Measurements from ENCODE around the gene CHCHD6. TPM values are rescaled to one million over a fixed set of nuclear protein-coding genes. Genes with fewer than 3 reads are reported as not detected.

Gene CHCHD6
- polyA plus RNA-seq, 1 donor from 2014 or later = 102 TPM

DNA sequence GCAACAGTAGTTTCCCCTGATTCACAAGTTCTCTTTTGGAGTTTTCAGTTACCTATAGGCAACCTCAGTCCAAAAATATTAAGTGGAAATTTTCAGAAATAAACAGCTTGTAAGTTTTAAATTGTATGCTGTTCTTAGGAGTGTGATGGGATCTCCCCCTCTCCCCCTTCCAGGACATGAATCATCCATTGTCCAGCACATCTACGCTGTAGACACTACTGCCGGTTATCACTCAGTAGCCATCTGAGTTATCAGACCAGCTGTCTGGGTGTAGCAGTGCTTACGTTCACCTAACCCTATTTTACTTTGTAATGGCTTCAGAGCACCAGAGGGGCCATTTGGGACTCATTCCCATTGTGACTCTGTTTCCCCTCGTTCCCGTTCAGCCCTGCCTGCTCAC, 182.2 kb downstream of the CHCHD6 start:
- H3F3A ChIP-seq (ENCODE audit: insufficient read depth, low read length, poor library complexity, severe bottlenecking) = no peaks in the 10 kb centered on the region
- no peak overlapping the region for H2AFZ ChIP-seq (ENCODE audit: low read depth, low read length)
- H4K20me1 ChIP-seq (ENCODE audit: insufficient read depth) = no peaks in the 10 kb centered on the region
- H3K36me3 ChIP-seq (ENCODE audit: insufficient read depth, low read length) = no peaks in the 10 kb centered on the region
- TF ChIP-seq POLR2AphosphoS5 (IDR thresholded peaks at IDR 0.05) (no peak), SMC3 (conservative IDR thresholded peaks at IDR 0.05; ENCODE audit: poor library complexity) (no peak), MXI1 (conservative IDR thresholded peaks at IDR 0.05; ENCODE audit: poor library complexity, severe bottlenecking) (no peak), EZH2 (IDR thresholded peaks at IDR 0.05; ENCODE audit: borderline replicate concordance, insufficient read depth, low read length, poor library complexity, severe bottlenecking) (no peak), RAD21 (conservative IDR thresholded peaks at IDR 0.05) (no peak), EP300 (conservative IDR thresholded peaks at IDR 0.05; ENCODE audit: poor library complexity, severe bottlenecking) (no peak), TAF1 (IDR thresholded peaks at IDR 0.05; ENCODE audit: low read depth) (no peak)
- TF ChIP-seq, protein P1, sequence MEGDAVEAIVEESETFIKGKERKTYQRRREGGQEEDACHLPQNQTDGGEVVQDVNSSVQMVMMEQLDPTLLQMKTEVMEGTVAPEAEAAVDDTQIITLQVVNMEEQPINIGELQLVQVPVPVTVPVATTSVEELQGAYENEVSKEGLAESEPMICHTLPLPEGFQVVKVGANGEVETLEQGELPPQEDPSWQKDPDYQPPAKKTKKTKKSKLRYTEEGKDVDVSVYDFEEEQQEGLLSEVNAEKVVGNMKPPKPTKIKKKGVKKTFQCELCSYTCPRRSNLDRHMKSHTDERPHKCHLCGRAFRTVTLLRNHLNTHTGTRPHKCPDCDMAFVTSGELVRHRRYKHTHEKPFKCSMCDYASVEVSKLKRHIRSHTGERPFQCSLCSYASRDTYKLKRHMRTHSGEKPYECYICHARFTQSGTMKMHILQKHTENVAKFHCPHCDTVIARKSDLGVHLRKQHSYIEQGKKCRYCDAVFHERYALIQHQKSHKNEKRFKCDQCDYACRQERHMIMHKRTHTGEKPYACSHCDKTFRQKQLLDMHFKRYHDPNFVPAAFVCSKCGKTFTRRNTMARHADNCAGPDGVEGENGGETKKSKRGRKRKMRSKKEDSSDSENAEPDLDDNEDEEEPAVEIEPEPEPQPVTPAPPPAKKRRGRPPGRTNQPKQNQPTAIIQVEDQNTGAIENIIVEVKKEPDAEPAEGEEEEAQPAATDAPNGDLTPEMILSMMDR (IDR thresholded peaks at IDR 0.05; ENCODE audit: poor library complexity, severe bottlenecking) = no peak
- TF ChIP-seq, protein P2, sequence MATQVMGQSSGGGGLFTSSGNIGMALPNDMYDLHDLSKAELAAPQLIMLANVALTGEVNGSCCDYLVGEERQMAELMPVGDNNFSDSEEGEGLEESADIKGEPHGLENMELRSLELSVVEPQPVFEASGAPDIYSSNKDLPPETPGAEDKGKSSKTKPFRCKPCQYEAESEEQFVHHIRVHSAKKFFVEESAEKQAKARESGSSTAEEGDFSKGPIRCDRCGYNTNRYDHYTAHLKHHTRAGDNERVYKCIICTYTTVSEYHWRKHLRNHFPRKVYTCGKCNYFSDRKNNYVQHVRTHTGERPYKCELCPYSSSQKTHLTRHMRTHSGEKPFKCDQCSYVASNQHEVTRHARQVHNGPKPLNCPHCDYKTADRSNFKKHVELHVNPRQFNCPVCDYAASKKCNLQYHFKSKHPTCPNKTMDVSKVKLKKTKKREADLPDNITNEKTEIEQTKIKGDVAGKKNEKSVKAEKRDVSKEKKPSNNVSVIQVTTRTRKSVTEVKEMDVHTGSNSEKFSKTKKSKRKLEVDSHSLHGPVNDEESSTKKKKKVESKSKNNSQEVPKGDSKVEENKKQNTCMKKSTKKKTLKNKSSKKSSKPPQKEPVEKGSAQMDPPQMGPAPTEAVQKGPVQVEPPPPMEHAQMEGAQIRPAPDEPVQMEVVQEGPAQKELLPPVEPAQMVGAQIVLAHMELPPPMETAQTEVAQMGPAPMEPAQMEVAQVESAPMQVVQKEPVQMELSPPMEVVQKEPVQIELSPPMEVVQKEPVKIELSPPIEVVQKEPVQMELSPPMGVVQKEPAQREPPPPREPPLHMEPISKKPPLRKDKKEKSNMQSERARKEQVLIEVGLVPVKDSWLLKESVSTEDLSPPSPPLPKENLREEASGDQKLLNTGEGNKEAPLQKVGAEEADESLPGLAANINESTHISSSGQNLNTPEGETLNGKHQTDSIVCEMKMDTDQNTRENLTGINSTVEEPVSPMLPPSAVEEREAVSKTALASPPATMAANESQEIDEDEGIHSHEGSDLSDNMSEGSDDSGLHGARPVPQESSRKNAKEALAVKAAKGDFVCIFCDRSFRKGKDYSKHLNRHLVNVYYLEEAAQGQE (IDR thresholded peaks at IDR 0.05; ENCODE audit: borderline replicate concordance) = no peak
- no peaks in the 10 kb centered on the region for H3K9me3 ChIP-seq (ENCODE audit: low read length)
- H3K9me2 ChIP-seq (ENCODE audit: insufficient read depth, low read length) = no peaks in the 10 kb centered on the region
- H3K79me2 ChIP-seq (replicated peaks; ENCODE audit: insufficient read depth, low read length) = no peaks in the 10 kb centered on the region
- no peak overlapping the region for H3K4me3 ChIP-seq (ENCODE audit: low read length)
- no peak overlapping the region for H3K9ac ChIP-seq (ENCODE audit: low read length)
- no peaks in the 10 kb centered on the region for H3K27me3 ChIP-seq (ENCODE audit: insufficient read depth, low read depth, low read length)
- H3K27ac ChIP-seq (ENCODE audit: low read length) = no peak overlapping the region
- H3K4me2 ChIP-seq (ENCODE audit: low read length) = no peak overlapping the region

DNA sequence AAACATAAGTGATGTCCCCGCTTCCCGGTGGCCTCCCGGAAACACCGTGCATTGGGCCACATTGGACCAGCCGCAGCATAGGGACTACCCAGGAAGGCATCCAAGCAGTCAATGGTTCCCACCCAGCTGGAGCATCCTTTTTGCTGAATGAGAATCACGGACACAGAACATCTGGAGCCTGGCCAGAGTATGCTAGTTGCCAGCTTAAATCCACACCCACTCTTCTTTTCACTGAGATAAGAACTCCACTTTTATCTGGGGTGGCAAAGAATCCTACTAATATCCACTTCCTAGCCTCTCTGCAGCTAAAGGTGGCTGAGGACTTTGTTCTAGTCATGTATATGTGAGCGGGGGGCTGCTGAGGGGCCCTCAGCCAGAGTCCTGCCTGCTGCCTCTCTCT, 183.6 kb downstream of the CHCHD6 start:
- Histone ChIP-seq H3K36me3 (ENCODE audit: insufficient read depth, low read length) (no peaks in the 10 kb centered on the region), H2AFZ (ENCODE audit: low read depth, low read length) (no peak overlapping the region), H3K27me3 (ENCODE audit: insufficient read depth, low read depth, low read length) (no peaks in the 10 kb centered on the region), H3K4me2 (ENCODE audit: low read length) (no peak overlapping the region), H4K20me1 (ENCODE audit: insufficient read depth) (no peaks in the 10 kb centered on the region), H3K79me2 (replicated peaks; ENCODE audit: insufficient read depth, low read length) (no peaks in the 10 kb centered on the region), H3K4me3 (ENCODE audit: low read length) (no peak overlapping the region), H3K9me2 (ENCODE audit: insufficient read depth, low read length) (no peaks in the 10 kb centered on the region), H3F3A (ENCODE audit: insufficient read depth, low read length, poor library complexity, severe bottlenecking) (no peaks in the 10 kb centered on the region), H3K27ac (ENCODE audit: low read length) (no peak overlapping the region), H3K9ac (ENCODE audit: low read length) (no peak overlapping the region), H3K9me3 (ENCODE audit: low read length) (no peaks in the 10 kb centered on the region)
- TF ChIP-seq TAF1 (IDR thresholded peaks at IDR 0.05; ENCODE audit: low read depth) = no peak
- TF ChIP-seq, protein P1 (IDR thresholded peaks at IDR 0.05; ENCODE audit: poor library complexity, severe bottlenecking) = no peak
- no peak for TF ChIP-seq SMC3 (conservative IDR thresholded peaks at IDR 0.05; ENCODE audit: poor library complexity)
- no peak for TF ChIP-seq POLR2AphosphoS5 (IDR thresholded peaks at IDR 0.05)
- no peak for TF ChIP-seq EP300 (conservative IDR thresholded peaks at IDR 0.05; ENCODE audit: poor library complexity, severe bottlenecking)

All from neural cell (in vitro differentiated cells).